HepG2 (cell line): ENCODE data around the gene KCTD5. TPM values are rescaled to one million over a fixed set of nuclear protein-coding genes. Genes with fewer than 3 reads are reported as not detected.
A peak's percentile ranks its signal among the peaks of the same experiment; 100 is the strongest.

ENCODE experiments used
- ARID2 ChIP-seq: sonication (generic); formaldehyde crosslinking; IDR thresholded peaks from 2 replicates; pipeline ENCODE4 v1.8.1; 2022; ENCODE audit warnings: mild to moderate bottlenecking, missing genetic modification reagents, borderline replicate concordance
- BORCS8-MEF2B ChIP-seq: sonication (generic); formaldehyde crosslinking; IDR thresholded peaks from 2 replicates; pipeline ENCODE4 v1.8.0; 2022; ENCODE audit warnings: mild to moderate bottlenecking, missing genetic modification reagents
- CCAR2 ChIP-seq: fragments of 200-400 bp; formaldehyde crosslinking; optimal IDR thresholded peaks from 2 replicates; pipeline ENCODE3; 2018; ENCODE audit warnings: low read depth, mild to moderate bottlenecking, low read length, moderate library complexity
- CEBPB ChIP-seq: IDR thresholded peaks from 2 replicates; pipeline ENCODE4 v1.6.1; 2011; ENCODE audit warnings: low read depth, low read length, improper control_type of control experiment, borderline replicate concordance
- KLF11 ChIP-seq: IDR thresholded peaks from 2 replicates; pipeline ENCODE4 v1.6.1; 2016; ENCODE audit warnings: missing compliant biosample characterization
- MXI1 ChIP-seq: IDR thresholded peaks from 3 replicates; pipeline ENCODE4 v1.6.1; 2012; ENCODE audit warnings: low read depth, low read length, inconsistent platforms, borderline replicate concordance
- POLR2A ChIP-seq, 2 experiments: IDR thresholded peaks; 2 replicates each; pipeline ENCODE4 v1.6.1; 2011; ENCODE audit warnings: low read depth in 2 of 2, low read length in 2 of 2, mild to moderate bottlenecking in 1 of 2, moderate library complexity in 1 of 2; ENCODE audit not compliant: insufficient read depth in 1 of 2
- RAD21 ChIP-seq: fragments of 450-650 bp; formaldehyde crosslinking; IDR thresholded peaks from 2 replicates; pipeline ENCODE4 v1.5.0; 2020; ENCODE audit warnings: mild to moderate bottlenecking
- RBAK ChIP-seq: sonication (generic); formaldehyde crosslinking; IDR thresholded peaks from 2 replicates; pipeline ENCODE4 v1.5.1; 2020; ENCODE audit warnings: mild to moderate bottlenecking, missing genetic modification reagents
- RFX5 ChIP-seq: IDR thresholded peaks from 2 replicates; pipeline ENCODE4 v1.6.1; 2011; ENCODE audit warnings: low read depth, low read length, improper control_type of control experiment
- SATB2 ChIP-seq: sonication (generic); formaldehyde crosslinking; IDR thresholded peaks from 2 replicates; pipeline ENCODE4 v1.5.0; 2020; ENCODE audit warnings: missing genetic modification reagents
- SNAI1 ChIP-seq: sonication (generic); formaldehyde crosslinking; IDR thresholded peaks from 2 replicates; pipeline ENCODE4 v1.5.0; 2020; ENCODE audit warnings: mild to moderate bottlenecking, missing genetic modification reagents, borderline replicate concordance
- SP5 ChIP-seq: IDR thresholded peaks from 2 replicates; pipeline ENCODE4 v1.6.1; 2016; ENCODE audit warnings: low read depth, borderline replicate concordance
- ZFP41 ChIP-seq: sonication (generic); formaldehyde crosslinking; IDR thresholded peaks from 2 replicates; pipeline ENCODE4 v1.4.0; 2020; ENCODE audit warnings: mild to moderate bottlenecking, missing genetic modification reagents, borderline replicate concordance
- ZIK1 ChIP-seq: sonication (generic); formaldehyde crosslinking; IDR thresholded peaks from 2 replicates; pipeline ENCODE4 v1.5.0; 2020; ENCODE audit warnings: mild to moderate bottlenecking, low read depth, missing genetic modification reagents, borderline replicate concordance
- ZNF232 ChIP-seq: sonication (generic); formaldehyde crosslinking; IDR thresholded peaks from 2 replicates; pipeline ENCODE4 v1.4.0; 2020; ENCODE audit warnings: missing genetic modification reagents, borderline replicate concordance
- ZNF570 ChIP-seq: sonication (generic); formaldehyde crosslinking; IDR thresholded peaks from 2 replicates; pipeline ENCODE4 v1.4.0; 2020; ENCODE audit warnings: mild to moderate bottlenecking, missing genetic modification reagents, borderline replicate concordance
- ZNF878 ChIP-seq: sonication (generic); formaldehyde crosslinking; IDR thresholded peaks from 2 replicates; pipeline ENCODE4 v1.8.1; 2023; ENCODE audit warnings: mild to moderate bottlenecking, missing genetic modification reagents, moderate library complexity
- ZSCAN29 ChIP-seq: sonication (generic); formaldehyde crosslinking; conservative IDR thresholded peaks from 2 replicates; pipeline ENCODE4 v1.4.0; 2020; ENCODE audit warnings: mild to moderate bottlenecking, missing genetic modification reagents
- polyA plus RNA-seq, 8 experiments: library from polyadenylated mRNA; depleted of rRNA in 3 of 8; stranded (reverse) in 7 of 8; unstranded in 1 of 8; fragments of >200 nt; fragmentation: Illumina TruSeq in 4 of 8; extraction: Trizol in 4 of 8; gene quantifications; 2 replicates each; pipeline versions ENCODE4 v1.2.1 to v1.2.3, GENCODE V29; 2011 to 2016; ENCODE audit warnings: low read depth in 4 of 8, missing spikeins in 1 of 8, mixed read lengths in 1 of 8; ENCODE audit not compliant: insufficient read depth in 1 of 8
- total RNA-seq, 5 experiments: library from RNA; depleted of rRNA; stranded (reverse); fragments of >200 nt; fragmentation: Illumina TruSeq; extraction: Trizol; gene quantifications; 2 replicates each; pipeline ENCODE4 v1.2.3, GENCODE V29; 2016; ENCODE audit warnings: low read depth in 1 of 5
- TF ChIP-seq, protein P1 (sequence below): sonication (generic); formaldehyde crosslinking; IDR thresholded peaks from 2 replicates; pipeline ENCODE4 v1.5.1; 2020; ENCODE audit warnings: missing genetic modification reagents, mild to moderate bottlenecking, borderline replicate concordance
- TF ChIP-seq, protein P2 (sequence below): sonication (generic); formaldehyde crosslinking; IDR thresholded peaks from 2 replicates; pipeline ENCODE4 v1.4.0; 2020; ENCODE audit warnings: mild to moderate bottlenecking, low read depth, missing genetic modification reagents
- TF ChIP-seq, protein P3 (sequence below): sonication (generic); formaldehyde crosslinking; IDR thresholded peaks from 2 replicates; pipeline ENCODE4; 2020; ENCODE audit warnings: missing genetic modification reagents, mild to moderate bottlenecking, borderline replicate concordance
- TF ChIP-seq, protein P4 (sequence below): sonication (generic); formaldehyde crosslinking; IDR thresholded peaks from 2 replicates; pipeline ENCODE4 v1.4.0; 2020; ENCODE audit warnings: missing genetic modification reagents

KCTD5 gene
- total and polyA plus RNA-seq, 2 of the 13 experiments (the other 11 are each of a cell fraction or from before 2014, with no cell fraction given) = 25.4 to 29.8 TPM

DNA sequence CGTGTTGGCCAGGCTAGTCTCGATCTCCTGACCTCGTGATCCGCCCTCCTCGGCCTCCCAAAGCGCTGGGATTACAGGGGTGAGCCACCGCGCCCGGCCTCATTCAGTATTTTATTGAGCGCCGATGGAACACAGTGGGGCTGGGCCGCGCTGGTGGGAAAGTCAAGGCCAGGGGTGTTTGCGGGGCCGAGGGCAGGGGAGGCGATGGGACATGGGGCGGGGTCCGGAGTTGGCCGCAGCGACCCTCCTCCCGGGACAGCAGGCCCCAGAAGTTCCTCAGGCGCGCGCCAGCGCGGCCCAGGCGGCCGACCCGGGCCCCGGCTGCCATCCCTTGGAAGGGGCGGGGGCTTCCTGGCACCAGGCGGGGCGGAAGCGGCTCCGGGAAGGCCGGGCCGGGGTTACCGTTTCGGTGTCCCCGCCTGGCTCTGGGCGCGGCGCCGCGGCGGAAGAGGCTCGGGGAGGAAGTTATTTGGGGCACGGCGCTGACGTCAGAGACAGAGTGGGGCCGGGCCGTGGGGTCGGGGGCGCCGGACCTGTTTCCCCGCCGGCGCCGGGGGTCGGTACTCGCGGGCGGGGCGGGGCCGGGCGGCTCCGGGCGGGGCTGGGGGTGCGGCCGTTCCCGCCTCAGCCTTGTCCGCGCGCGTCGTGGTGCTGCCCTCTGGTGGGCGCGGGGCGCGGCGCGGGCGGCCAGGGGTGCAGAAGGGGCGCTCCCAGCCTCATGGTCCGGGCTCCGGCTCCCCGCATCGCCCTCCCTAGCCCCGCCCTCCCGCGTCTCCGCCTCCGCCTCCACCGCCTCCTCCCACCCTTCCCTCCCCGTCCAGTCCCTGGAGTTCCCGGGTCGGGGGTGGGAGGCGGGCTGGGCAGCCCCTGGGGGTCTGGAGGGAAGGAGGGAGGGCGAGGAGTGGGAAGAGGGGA, 38.7 kb downstream of the KCTD5 start (continued):
- 0 out of 2 replicates have a peak, but pooled peaks have one; percentile 25 for TF ChIP-seq ZNF878 (CRISPR knock-in tag)
- TF ChIP-seq SNAI1 (CRISPR knock-in tag) = 0 out of 2 replicates have a peak, but pooled peaks have one; percentile 27
- TF ChIP-seq CEBPB = no peak
- peak; percentile 52; the same call in 1 of the 3 replicates for TF ChIP-seq MXI1
- no peak for TF ChIP-seq ZNF570 (CRISPR knock-in tag)
- TF ChIP-seq POLR2A (IDR thresholded peaks at IDR 0.05; ENCODE audit: insufficient read depth in 1 of 2, low read depth in 2 of 2, low read length in 2 of 2) = no peak
- no peak for TF ChIP-seq CCAR2
- TF ChIP-seq SATB2 (CRISPR knock-in tag) = no peak
- peak; percentile 8; the same call in 1 of the 2 replicates for TF ChIP-seq RAD21 (CRISPR knock-in tag)
- TF ChIP-seq RFX5 = 0 out of 2 replicates have a peak, but pooled peaks have one; percentile 17
- no peak for TF ChIP-seq RBAK (CRISPR knock-in tag)
- TF ChIP-seq, protein P1, sequence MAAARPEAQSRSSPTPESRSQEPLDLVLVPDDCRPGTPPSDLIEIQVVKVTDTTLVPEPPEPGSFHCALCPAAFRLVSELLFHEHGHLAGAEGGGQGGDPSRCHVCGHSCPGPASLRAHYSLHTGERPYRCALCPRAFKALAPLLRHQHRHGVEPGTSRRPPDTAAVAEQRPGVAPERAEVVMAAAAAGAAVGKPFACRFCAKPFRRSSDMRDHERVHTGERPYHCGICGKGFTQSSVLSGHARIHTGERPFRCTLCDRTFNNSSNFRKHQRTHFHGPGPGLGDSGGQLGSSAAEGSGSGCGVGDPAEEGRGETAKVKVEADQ (CRISPR knock-in tag) = no peak
- no peak for TF ChIP-seq ZSCAN29
- peak; percentile 52; the same call in 1 of the 2 replicates for TF ChIP-seq ZNF232 (CRISPR knock-in tag)
- TF ChIP-seq ZFP41 (CRISPR knock-in tag) = no peak
- TF ChIP-seq, protein P2, sequence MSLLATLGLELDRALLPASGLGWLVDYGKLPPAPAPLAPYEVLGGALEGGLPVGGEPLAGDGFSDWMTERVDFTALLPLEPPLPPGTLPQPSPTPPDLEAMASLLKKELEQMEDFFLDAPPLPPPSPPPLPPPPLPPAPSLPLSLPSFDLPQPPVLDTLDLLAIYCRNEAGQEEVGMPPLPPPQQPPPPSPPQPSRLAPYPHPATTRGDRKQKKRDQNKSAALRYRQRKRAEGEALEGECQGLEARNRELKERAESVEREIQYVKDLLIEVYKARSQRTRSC (CRISPR knock-in tag) = no peak
- no peak for TF ChIP-seq KLF11 (CRISPR knock-in tag)
- TF ChIP-seq, protein P3, sequence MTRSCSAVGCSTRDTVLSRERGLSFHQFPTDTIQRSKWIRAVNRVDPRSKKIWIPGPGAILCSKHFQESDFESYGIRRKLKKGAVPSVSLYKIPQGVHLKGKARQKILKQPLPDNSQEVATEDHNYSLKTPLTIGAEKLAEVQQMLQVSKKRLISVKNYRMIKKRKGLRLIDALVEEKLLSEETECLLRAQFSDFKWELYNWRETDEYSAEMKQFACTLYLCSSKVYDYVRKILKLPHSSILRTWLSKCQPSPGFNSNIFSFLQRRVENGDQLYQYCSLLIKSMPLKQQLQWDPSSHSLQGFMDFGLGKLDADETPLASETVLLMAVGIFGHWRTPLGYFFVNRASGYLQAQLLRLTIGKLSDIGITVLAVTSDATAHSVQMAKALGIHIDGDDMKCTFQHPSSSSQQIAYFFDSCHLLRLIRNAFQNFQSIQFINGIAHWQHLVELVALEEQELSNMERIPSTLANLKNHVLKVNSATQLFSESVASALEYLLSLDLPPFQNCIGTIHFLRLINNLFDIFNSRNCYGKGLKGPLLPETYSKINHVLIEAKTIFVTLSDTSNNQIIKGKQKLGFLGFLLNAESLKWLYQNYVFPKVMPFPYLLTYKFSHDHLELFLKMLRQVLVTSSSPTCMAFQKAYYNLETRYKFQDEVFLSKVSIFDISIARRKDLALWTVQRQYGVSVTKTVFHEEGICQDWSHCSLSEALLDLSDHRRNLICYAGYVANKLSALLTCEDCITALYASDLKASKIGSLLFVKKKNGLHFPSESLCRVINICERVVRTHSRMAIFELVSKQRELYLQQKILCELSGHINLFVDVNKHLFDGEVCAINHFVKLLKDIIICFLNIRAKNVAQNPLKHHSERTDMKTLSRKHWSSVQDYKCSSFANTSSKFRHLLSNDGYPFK = peak; percentile 53; the same call in 1 of the 2 replicates
- TF ChIP-seq, protein P4, sequence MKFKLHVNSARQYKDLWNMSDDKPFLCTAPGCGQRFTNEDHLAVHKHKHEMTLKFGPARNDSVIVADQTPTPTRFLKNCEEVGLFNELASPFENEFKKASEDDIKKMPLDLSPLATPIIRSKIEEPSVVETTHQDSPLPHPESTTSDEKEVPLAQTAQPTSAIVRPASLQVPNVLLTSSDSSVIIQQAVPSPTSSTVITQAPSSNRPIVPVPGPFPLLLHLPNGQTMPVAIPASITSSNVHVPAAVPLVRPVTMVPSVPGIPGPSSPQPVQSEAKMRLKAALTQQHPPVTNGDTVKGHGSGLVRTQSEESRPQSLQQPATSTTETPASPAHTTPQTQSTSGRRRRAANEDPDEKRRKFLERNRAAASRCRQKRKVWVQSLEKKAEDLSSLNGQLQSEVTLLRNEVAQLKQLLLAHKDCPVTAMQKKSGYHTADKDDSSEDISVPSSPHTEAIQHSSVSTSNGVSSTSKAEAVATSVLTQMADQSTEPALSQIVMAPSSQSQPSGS (CRISPR knock-in tag) = peak; percentile 93
- no peak for TF ChIP-seq BORCS8-MEF2B (CRISPR knock-in tag)
- 0 out of 2 replicates have a peak, but pooled peaks have one; percentile 7 for TF ChIP-seq SP5
- no peak for TF ChIP-seq ARID2
- no peak for TF ChIP-seq ZIK1 (CRISPR knock-in tag)
